Esophagus squamous epithelium (tissue), 4 donors: Measurements from ENCODE around the gene MS4A4A.

Source experiments
- CTCF ChIP-seq, 6 experiments: fragments of 450-650 bp in 4 of 6; fragments of 200-600 bp in 2 of 6; sonication (generic) in 2 of 6; IDR thresholded peaks; one replicate each; pipeline ENCODE4 v1.5.1; 2016 to 2019; ENCODE audit warnings: antibody characterized with exemption in 6 of 6, mild to moderate bottlenecking in 4 of 6, moderate library complexity in 4 of 6
- POLR2A ChIP-seq, 4 donors: fragments of 450-650 bp; IDR thresholded peaks; one replicate each; pipeline ENCODE4 v1.6.1; 2017; ENCODE audit warnings: antibody characterized with exemption in 4 of 4, mild to moderate bottlenecking in 4 of 4, moderate library complexity in 3 of 4

GRCh38 chr11:60264644-60265043 lies 15.8 kb upstream of the MS4A4A start:
- TF ChIP-seq CTCF (IDR thresholded peaks at IDR 0.05) (no peak), POLR2A (IDR thresholded peaks at IDR 0.05) (no peak)
